Measurements from ENCODE around the gene USP47.

The USP47 gene

GRCh38 chr11:11993839-11994238, 152.1 kb downstream of the USP47 start:
- Histone ChIP-seq H3K4me1 (ENCODE audit: control insufficient read depth, insufficient read depth, low read length, poor library complexity, severe bottlenecking) (no peaks in the 10 kb centered on the region), H3K4me3 (ENCODE audit: insufficient read depth, low read depth, low read length, poor library complexity, severe bottlenecking) (no peak overlapping the region), H3K27ac (ENCODE audit: insufficient read depth, low read length, poor library complexity, severe bottlenecking) (no peak overlapping the region), H3K27me3 (replicated peaks; ENCODE audit: control insufficient read depth, insufficient read depth, low read length, poor library complexity, severe bottlenecking) (no peaks in the 10 kb centered on the region), H3K9me3 (ENCODE audit: control insufficient read depth, low read length) (no peaks in the 10 kb centered on the region), H3K36me3 (ENCODE audit: control insufficient read depth, insufficient read depth, low read length) (no peaks in the 10 kb centered on the region)
- no peak for DNase-seq

GRCh38 chr11:11995601-11996000, 153.8 kb downstream of the USP47 start:
- H3K9me3 ChIP-seq (ENCODE audit: control insufficient read depth, low read length), result no peaks in the 10 kb centered on the region
- H3K4me1 ChIP-seq (ENCODE audit: control insufficient read depth, insufficient read depth, low read length, poor library complexity, severe bottlenecking), result no peaks in the 10 kb centered on the region
- H3K4me3 ChIP-seq (ENCODE audit: insufficient read depth, low read depth, low read length, poor library complexity, severe bottlenecking), result no peak overlapping the region
- H3K36me3 ChIP-seq (ENCODE audit: control insufficient read depth, insufficient read depth, low read length), result no peaks in the 10 kb centered on the region
- DNase-seq, result no peak
- H3K27ac ChIP-seq (ENCODE audit: insufficient read depth, low read length, poor library complexity, severe bottlenecking), result no peak overlapping the region
- no peaks in the 10 kb centered on the region for H3K27me3 ChIP-seq (replicated peaks; ENCODE audit: control insufficient read depth, insufficient read depth, low read length, poor library complexity, severe bottlenecking)

GRCh38 chr11:11996321-11997048, 154.7 kb downstream of the USP47 start:
- DNase-seq, result no peak
- no peaks in the 10 kb centered on the region for H3K4me1 ChIP-seq (ENCODE audit: control insufficient read depth, insufficient read depth, low read length, poor library complexity, severe bottlenecking)
- no peaks in the 10 kb centered on the region for H3K27me3 ChIP-seq (replicated peaks; ENCODE audit: control insufficient read depth, insufficient read depth, low read length, poor library complexity, severe bottlenecking)
- H3K9me3 ChIP-seq (ENCODE audit: control insufficient read depth, low read length), result no peaks in the 10 kb centered on the region
- H3K36me3 ChIP-seq (ENCODE audit: control insufficient read depth, insufficient read depth, low read length), result no peaks in the 10 kb centered on the region
- H3K4me3 ChIP-seq (ENCODE audit: insufficient read depth, low read depth, low read length, poor library complexity, severe bottlenecking), result no peak overlapping the region
- H3K27ac ChIP-seq (ENCODE audit: insufficient read depth, low read length, poor library complexity, severe bottlenecking), result no peak overlapping the region

GRCh38 chr11:11997049-11997322, 155.2 kb downstream of the USP47 start:
- no peak for DNase-seq
- Histone ChIP-seq H3K9me3 (ENCODE audit: control insufficient read depth, low read length) (no peaks in the 10 kb centered on the region), H3K4me1 (ENCODE audit: control insufficient read depth, insufficient read depth, low read length, poor library complexity, severe bottlenecking) (no peaks in the 10 kb centered on the region), H3K27ac (ENCODE audit: insufficient read depth, low read length, poor library complexity, severe bottlenecking) (no peak overlapping the region), H3K36me3 (ENCODE audit: control insufficient read depth, insufficient read depth, low read length) (no peaks in the 10 kb centered on the region), H3K4me3 (ENCODE audit: insufficient read depth, low read depth, low read length, poor library complexity, severe bottlenecking) (no peak overlapping the region), H3K27me3 (replicated peaks; ENCODE audit: control insufficient read depth, insufficient read depth, low read length, poor library complexity, severe bottlenecking) (no peaks in the 10 kb centered on the region)

- H3K36me3 ChIP-seq (ENCODE audit: control insufficient read depth, insufficient read depth, low read length), result no peaks in the 10 kb centered on the region
- H3K27me3 ChIP-seq (replicated peaks; ENCODE audit: control insufficient read depth, insufficient read depth, low read length, poor library complexity, severe bottlenecking), result no peaks in the 10 kb centered on the region
- no peaks in the 10 kb centered on the region for H3K4me1 ChIP-seq (ENCODE audit: control insufficient read depth, insufficient read depth, low read length, poor library complexity, severe bottlenecking)
- DNase-seq, result no peak
- H3K27ac ChIP-seq (ENCODE audit: insufficient read depth, low read length, poor library complexity, severe bottlenecking), result no peak overlapping the region
- no peaks in the 10 kb centered on the region for H3K9me3 ChIP-seq (ENCODE audit: control insufficient read depth, low read length)
- no peak overlapping the region for H3K4me3 ChIP-seq (ENCODE audit: insufficient read depth, low read depth, low read length, poor library complexity, severe bottlenecking)
These were observed 156.5 kb downstream of the USP47 start for GRCh38 chr11:11998091-11998781.

- no peaks in the 10 kb centered on the region for H3K36me3 ChIP-seq (ENCODE audit: control insufficient read depth, insufficient read depth, low read length)
- no peak overlapping the region for H3K4me3 ChIP-seq (ENCODE audit: insufficient read depth, low read depth, low read length, poor library complexity, severe bottlenecking)
- H3K27me3 ChIP-seq (replicated peaks; ENCODE audit: control insufficient read depth, insufficient read depth, low read length, poor library complexity, severe bottlenecking), result peaks cover 3% of the 10 kb centered on the region
- H3K4me1 ChIP-seq (ENCODE audit: control insufficient read depth, insufficient read depth, low read length, poor library complexity, severe bottlenecking), result no peaks in the 10 kb centered on the region
- DNase-seq, result no peak
- H3K27ac ChIP-seq (ENCODE audit: insufficient read depth, low read length, poor library complexity, severe bottlenecking), result no peak overlapping the region
- no peaks in the 10 kb centered on the region for H3K9me3 ChIP-seq (ENCODE audit: control insufficient read depth, low read length)
These were observed 159.4 kb downstream of the USP47 start for GRCh38 chr11:12001186-12001585.

- no peak for DNase-seq
- peaks cover 7% of the 10 kb centered on the region for H3K4me1 ChIP-seq (ENCODE audit: control insufficient read depth, insufficient read depth, low read length, poor library complexity, severe bottlenecking)
- H3K9me3 ChIP-seq (ENCODE audit: control insufficient read depth, low read length), result no peaks in the 10 kb centered on the region
- peaks cover 23% of the 10 kb centered on the region for H3K27me3 ChIP-seq (replicated peaks; ENCODE audit: control insufficient read depth, insufficient read depth, low read length, poor library complexity, severe bottlenecking)
- no peak overlapping the region for H3K27ac ChIP-seq (ENCODE audit: insufficient read depth, low read length, poor library complexity, severe bottlenecking)
- no peak overlapping the region for H3K4me3 ChIP-seq (ENCODE audit: insufficient read depth, low read depth, low read length, poor library complexity, severe bottlenecking)
- H3K36me3 ChIP-seq (ENCODE audit: control insufficient read depth, insufficient read depth, low read length), result no peaks in the 10 kb centered on the region
These were observed 161.6 kb downstream of the USP47 start for GRCh38 chr11:12003336-12003735.

- H3K9me3 ChIP-seq (ENCODE audit: control insufficient read depth, low read length), result no peaks in the 10 kb centered on the region
- no peak overlapping the region for H3K27ac ChIP-seq (ENCODE audit: insufficient read depth, low read length, poor library complexity, severe bottlenecking)
- H3K4me1 ChIP-seq (ENCODE audit: control insufficient read depth, insufficient read depth, low read length, poor library complexity, severe bottlenecking), result peaks cover 8% of the 10 kb centered on the region
- H3K4me3 ChIP-seq (ENCODE audit: insufficient read depth, low read depth, low read length, poor library complexity, severe bottlenecking), result no peak overlapping the region
- H3K27me3 ChIP-seq (replicated peaks; ENCODE audit: control insufficient read depth, insufficient read depth, low read length, poor library complexity, severe bottlenecking), result peaks cover 24% of the 10 kb centered on the region
- no peaks in the 10 kb centered on the region for H3K36me3 ChIP-seq (ENCODE audit: control insufficient read depth, insufficient read depth, low read length)
- no peak for DNase-seq
These were observed 162.0 kb downstream of the USP47 start for GRCh38 chr11:12003815-12004214.

- no peak overlapping the region for H3K4me3 ChIP-seq (ENCODE audit: insufficient read depth, low read depth, low read length, poor library complexity, severe bottlenecking)
- H3K27me3 ChIP-seq (replicated peaks; ENCODE audit: control insufficient read depth, insufficient read depth, low read length, poor library complexity, severe bottlenecking), result peaks cover 24% of the 10 kb centered on the region
- H3K9me3 ChIP-seq (ENCODE audit: control insufficient read depth, low read length), result no peaks in the 10 kb centered on the region
- peaks cover 8% of the 10 kb centered on the region for H3K4me1 ChIP-seq (ENCODE audit: control insufficient read depth, insufficient read depth, low read length, poor library complexity, severe bottlenecking)
- H3K27ac ChIP-seq (ENCODE audit: insufficient read depth, low read length, poor library complexity, severe bottlenecking), result no peak overlapping the region
- no peaks in the 10 kb centered on the region for H3K36me3 ChIP-seq (ENCODE audit: control insufficient read depth, insufficient read depth, low read length)
- DNase-seq, result no peak
These were observed 163.3 kb downstream of the USP47 start for GRCh38 chr11:12005061-12005460.

- H3K27ac ChIP-seq (ENCODE audit: insufficient read depth, low read length, poor library complexity, severe bottlenecking), result no peak overlapping the region
- H3K9me3 ChIP-seq (ENCODE audit: control insufficient read depth, low read length), result no peaks in the 10 kb centered on the region
- no peaks in the 10 kb centered on the region for H3K36me3 ChIP-seq (ENCODE audit: control insufficient read depth, insufficient read depth, low read length)
- H3K27me3 ChIP-seq (replicated peaks; ENCODE audit: control insufficient read depth, insufficient read depth, low read length, poor library complexity, severe bottlenecking), result peaks cover 24% of the 10 kb centered on the region
- no peak overlapping the region for H3K4me3 ChIP-seq (ENCODE audit: insufficient read depth, low read depth, low read length, poor library complexity, severe bottlenecking)
- H3K4me1 ChIP-seq (ENCODE audit: control insufficient read depth, insufficient read depth, low read length, poor library complexity, severe bottlenecking), result peaks cover 8% of the 10 kb centered on the region
- no peak for DNase-seq
These were observed 163.7 kb downstream of the USP47 start for GRCh38 chr11:12005476-12005875.
